HFFc6 (cell line): ENCODE measurements around the gene ASB2. TPM values are rescaled to one million over a fixed set of nuclear protein-coding genes. Genes with fewer than 3 reads are reported as not detected.

Experiments
- DNase-seq: peaks from one replicate; pipeline ENCODE4 v3.0.0-alpha.2; 2018
- H3K27ac Mint-ChIP-seq: 2 replicates; pipeline ENCODE4 v1.8.0; 2020; ENCODE audit warnings: mild to moderate bottlenecking, mixed read lengths
- H3K27me3 Mint-ChIP-seq: 2 replicates; pipeline ENCODE4 v1.8.0; 2021; ENCODE audit warnings: mild to moderate bottlenecking, moderate library complexity, mixed read lengths; ENCODE audit not compliant: insufficient read depth
- H3K36me3 Mint-ChIP-seq: 2 replicates; pipeline ENCODE4 v1.8.0; 2021; ENCODE audit warnings: low read depth, mixed read lengths
- H3K4me1 Mint-ChIP-seq: 2 replicates; pipeline ENCODE4 v1.8.0; 2020; ENCODE audit warnings: low read depth, mixed read lengths
- H3K4me3 Mint-ChIP-seq: 2 replicates; pipeline ENCODE4 v1.8.0; 2020; ENCODE audit warnings: mild to moderate bottlenecking, moderate library complexity, mixed read lengths
- H3K9me3 Mint-ChIP-seq: 2 replicates; pipeline ENCODE4 v1.8.0; 2020; ENCODE audit warnings: mild to moderate bottlenecking, mixed read lengths
- total RNA-seq, 6 experiments: library from RNA; stranded (reverse); fragmentation: NEBNext Ultra II Directional; extraction: Animal tissue kit (Norgen Biotek cat#: 25700); gene quantifications; 2 replicates in 1 of 6; 3 replicates in 5 of 6; pipeline ENCODE4 v1.2.3, GENCODE V29; 2021
- TF ChIP-seq, protein P1 (sequence below): fragments of 200-600 bp; sonication (generic); IDR thresholded peaks from 2 replicates; pipeline ENCODE4 v1.5.0; 2021; ENCODE audit warnings: antibody characterized with exemption, mild to moderate bottlenecking

Gene ASB2
- total RNA-seq, 6 experiments from 2014 or later, result not detected

- Mint-ChIP-seq H3K4me1 (peaks cover 20% of the 10 kb centered on the region), H3K27me3 (peaks cover 4% of the 10 kb centered on the region), H3K9me3 (no peaks in the 10 kb centered on the region), H3K4me3 (no peak overlapping the region), H3K27ac (no peak overlapping the region), H3K36me3 (no peaks in the 10 kb centered on the region)
- DNase-seq, result no peak
- TF ChIP-seq, protein P1, sequence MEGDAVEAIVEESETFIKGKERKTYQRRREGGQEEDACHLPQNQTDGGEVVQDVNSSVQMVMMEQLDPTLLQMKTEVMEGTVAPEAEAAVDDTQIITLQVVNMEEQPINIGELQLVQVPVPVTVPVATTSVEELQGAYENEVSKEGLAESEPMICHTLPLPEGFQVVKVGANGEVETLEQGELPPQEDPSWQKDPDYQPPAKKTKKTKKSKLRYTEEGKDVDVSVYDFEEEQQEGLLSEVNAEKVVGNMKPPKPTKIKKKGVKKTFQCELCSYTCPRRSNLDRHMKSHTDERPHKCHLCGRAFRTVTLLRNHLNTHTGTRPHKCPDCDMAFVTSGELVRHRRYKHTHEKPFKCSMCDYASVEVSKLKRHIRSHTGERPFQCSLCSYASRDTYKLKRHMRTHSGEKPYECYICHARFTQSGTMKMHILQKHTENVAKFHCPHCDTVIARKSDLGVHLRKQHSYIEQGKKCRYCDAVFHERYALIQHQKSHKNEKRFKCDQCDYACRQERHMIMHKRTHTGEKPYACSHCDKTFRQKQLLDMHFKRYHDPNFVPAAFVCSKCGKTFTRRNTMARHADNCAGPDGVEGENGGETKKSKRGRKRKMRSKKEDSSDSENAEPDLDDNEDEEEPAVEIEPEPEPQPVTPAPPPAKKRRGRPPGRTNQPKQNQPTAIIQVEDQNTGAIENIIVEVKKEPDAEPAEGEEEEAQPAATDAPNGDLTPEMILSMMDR, result no peak
These were observed 19.0 kb downstream of the ASB2 start for GRCh38 chr14:93957333-93957710.

- Mint-ChIP-seq H3K9me3 (no peaks in the 10 kb centered on the region), H3K36me3 (no peaks in the 10 kb centered on the region), H3K4me3 (no peak overlapping the region), H3K27me3 (peaks cover 4% of the 10 kb centered on the region), H3K27ac (no peak overlapping the region; the same call in 1 of the 2 replicates), H3K4me1 (peaks cover 20% of the 10 kb centered on the region)
- TF ChIP-seq, protein P1, result no peak
- DNase-seq, result no peak
These were observed 19.6 kb downstream of the ASB2 start for GRCh38 chr14:93956514-93957332.

- H3K27ac Mint-ChIP-seq, result no peak overlapping the region
- peaks cover 20% of the 10 kb centered on the region for H3K4me1 Mint-ChIP-seq
- no peaks in the 10 kb centered on the region for H3K36me3 Mint-ChIP-seq
- TF ChIP-seq, protein P1, result no peak
- H3K27me3 Mint-ChIP-seq, result peaks cover 6% of the 10 kb centered on the region
- no peak overlapping the region for H3K4me3 Mint-ChIP-seq
- no peak for DNase-seq
- H3K9me3 Mint-ChIP-seq, result no peaks in the 10 kb centered on the region
These were observed 20.4 kb downstream of the ASB2 start for GRCh38 chr14:93955850-93956481.

GRCh38 chr14:93954900-93955849 lies 21.2 kb downstream of the ASB2 start:
- H3K4me3 Mint-ChIP-seq, result no peak overlapping the region
- H3K4me1 Mint-ChIP-seq, result peaks cover 15% of the 10 kb centered on the region
- H3K36me3 Mint-ChIP-seq, result no peaks in the 10 kb centered on the region
- no peak overlapping the region for H3K27ac Mint-ChIP-seq
- TF ChIP-seq, protein P1, result no peak
- no peaks in the 10 kb centered on the region for H3K9me3 Mint-ChIP-seq
- H3K27me3 Mint-ChIP-seq, result peaks cover 10% of the 10 kb centered on the region
- DNase-seq, result no peak

DNA sequence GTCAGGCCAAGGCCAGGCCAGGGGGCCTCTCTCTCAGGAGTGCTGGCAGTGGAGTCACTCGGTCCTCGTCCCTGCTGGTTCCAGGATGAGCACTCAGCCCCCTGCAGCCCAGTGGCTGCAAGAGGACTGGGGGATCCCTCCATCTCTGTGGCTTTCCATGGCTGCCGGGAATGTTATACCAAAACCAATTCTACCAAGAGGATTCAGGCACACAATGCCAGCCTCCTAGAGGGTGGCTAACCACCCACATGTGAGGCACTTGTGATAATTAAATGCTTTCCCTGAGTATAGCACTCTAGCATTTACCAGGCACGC lies 21.9 kb downstream of the ASB2 start:
- no peak overlapping the region for H3K27ac Mint-ChIP-seq
- H3K4me3 Mint-ChIP-seq, result no peak overlapping the region
- TF ChIP-seq, protein P1, result no peak
- peaks cover 8% of the 10 kb centered on the region for H3K4me1 Mint-ChIP-seq
- DNase-seq, result no peak
- H3K9me3 Mint-ChIP-seq, result no peaks in the 10 kb centered on the region
- H3K36me3 Mint-ChIP-seq, result no peaks in the 10 kb centered on the region
- H3K27me3 Mint-ChIP-seq, result peaks cover 10% of the 10 kb centered on the region
